Keratinocyte (primary cell): Measurements from ENCODE around the gene IRF6. TPM values are rescaled to one million over a fixed set of nuclear protein-coding genes. Genes with fewer than 3 reads are reported as not detected.

ENCODE experiments used
- DNase-seq: peaks from one replicate; pipeline ENCODE4 v3.0.0-alpha.2; 2011; ENCODE audit warnings: low read depth, missing footprints, low spot score
- FAIRE-seq: peaks from 2 replicates; lab custom pipeline; 2011; peaks lifted over from hg19 to GRCh38; lab: Jason Lieb, UNC
- H2AFZ ChIP-seq: 2 replicates; pipeline ENCODE4 v1.6.0; 2012; ENCODE audit warnings: low read length, control low read depth, inconsistent platforms; ENCODE audit not compliant: control insufficient read depth
- H3K27ac ChIP-seq: 2 replicates; pipeline ENCODE4 v1.5.1; 2011; ENCODE audit warnings: low read length; ENCODE audit not compliant: control insufficient read depth, insufficient read depth
- H3K27me3 ChIP-seq: 3 replicates; pipeline ENCODE4 v1.6.0; 2011; ENCODE audit warnings: low read length; ENCODE audit not compliant: control insufficient read depth, insufficient read depth; ENCODE audit errors: extremely low read depth
- H3K36me3 ChIP-seq, 2 experiments: 2 replicates in 1 of 2; 3 replicates in 1 of 2; pipeline ENCODE4 v1.5.1; 2011; ENCODE audit warnings: low read length in 2 of 2, mild to moderate bottlenecking in 1 of 2; ENCODE audit not compliant: control insufficient read depth in 2 of 2, insufficient read depth in 2 of 2; ENCODE audit errors: extremely low read depth in 1 of 2
- H3K4me1 ChIP-seq: 3 replicates; pipeline ENCODE4 v1.5.1; 2011; ENCODE audit warnings: low read length; ENCODE audit not compliant: control insufficient read depth, insufficient read depth; ENCODE audit errors: extremely low read depth
- H3K4me2 ChIP-seq: 3 replicates; pipeline ENCODE4 v1.6.0; 2011; ENCODE audit warnings: low read depth, low read length; ENCODE audit not compliant: control insufficient read depth, insufficient read depth; ENCODE audit errors: extremely low read depth
- H3K4me3 ChIP-seq, 3 experiments: fragments of 200-600 bp in 1 of 3; sonication (generic) in 1 of 3; 2 replicates in 2 of 3; 3 replicates in 1 of 3; pipeline ENCODE4 v1.5.1; 2011 to 2016; ENCODE audit warnings: low read length in 3 of 3, mild to moderate bottlenecking in 3 of 3, control low read depth in 2 of 3, inconsistent platforms in 1 of 3, low read depth in 1 of 3, mixed read lengths in 1 of 3, mixed run types in 1 of 3, moderate library complexity in 1 of 3; ENCODE audit not compliant: control insufficient read depth in 2 of 3, insufficient read depth in 2 of 3; ENCODE audit errors: extremely low read depth in 1 of 3
- H3K79me2 ChIP-seq: 2 replicates; pipeline ENCODE4 v1.6.0; 2012; ENCODE audit warnings: low read length; ENCODE audit not compliant: control insufficient read depth, insufficient read depth
- H3K9ac ChIP-seq: 3 replicates; pipeline ENCODE4 v1.6.0; 2011; ENCODE audit warnings: low read length; ENCODE audit not compliant: control insufficient read depth, insufficient read depth; ENCODE audit errors: extremely low read depth
- H3K9me1 ChIP-seq: 3 replicates; pipeline ENCODE4 v1.6.0; 2011; ENCODE audit warnings: low read length; ENCODE audit not compliant: control insufficient read depth, insufficient read depth; ENCODE audit errors: extremely low read depth
- H3K9me3 ChIP-seq: 2 replicates; pipeline ENCODE4 v1.5.1; 2012; ENCODE audit warnings: low read depth, low read length; ENCODE audit not compliant: control insufficient read depth
- H4K20me1 ChIP-seq: 3 replicates; pipeline ENCODE4 v1.6.0; 2011; ENCODE audit warnings: low read length; ENCODE audit not compliant: control insufficient read depth, insufficient read depth; ENCODE audit errors: extremely low read depth
- CTCF ChIP-seq, 3 experiments: IDR thresholded peaks in 1 of 3; conservative IDR thresholded peaks in 1 of 3; optimal IDR thresholded peaks in 1 of 3; 2 replicates in 2 of 3; 3 replicates in 1 of 3; pipeline versions ENCODE3 to v1.5.1; 2011; ENCODE audit warnings: low read length in 3 of 3, mild to moderate bottlenecking in 3 of 3, moderate library complexity in 2 of 3, control low read depth in 1 of 3, inconsistent platforms in 1 of 3; ENCODE audit not compliant: insufficient read depth in 2 of 3; ENCODE audit errors: extremely low read depth in 1 of 3
- EZH2 ChIP-seq: IDR thresholded peaks from one replicate; pipeline ENCODE4 v1.6.1; 2012; ENCODE audit warnings: inconsistent platforms, mild to moderate bottlenecking, low read length, moderate library complexity
- dilution Hi-C: fragments of 300-500 bp; cut with MboI; formaldehyde crosslinking; loops from one replicate; pipeline ENCODE4 v1.7.0; 2020; ENCODE audit warnings: low sequenced_read_pairs; ENCODE audit not compliant: extremely low pct_ligation_motif_present
- polyA plus RNA-seq, 5 experiments: library from polyadenylated mRNA; depleted of rRNA in 3 of 5; stranded (reverse) in 3 of 5; stranded (forward) in 1 of 5; unstranded in 1 of 5; fragments of >200 nt; gene quantifications; 1 replicate in 1 of 5; 2 replicates in 3 of 5; 3 replicates in 1 of 5; pipeline versions ENCODE4 v1.2.1 to v1.2.3, GENCODE V29; 2011 to 2012; ENCODE audit warnings: missing spikeins in 2 of 5, low read depth in 1 of 5, low replicate concordance in 1 of 5

The IRF6 gene
- polyA plus RNA-seq, 1 donor (not counting 4 experiments of a cell fraction or from before 2014, with no cell fraction given) = 476 TPM

- H2AFZ ChIP-seq = no peak overlapping the region
- TF ChIP-seq CTCF (optimal IDR thresholded peaks at IDR 0.05 in 1 of 3, IDR thresholded peaks at IDR 0.05 in 1 of 3, conservative IDR thresholded peaks at IDR 0.05 in 1 of 3; ENCODE audit: extremely low read depth in 1 of 3, insufficient read depth in 2 of 3, low read length in 3 of 3) = no peak
- H3K9ac ChIP-seq = no peak overlapping the region
- no peaks in the 10 kb centered on the region for H3K9me1 ChIP-seq
- FAIRE-seq = no peak
- H3K4me1 ChIP-seq = no peaks in the 10 kb centered on the region
- no peaks in the 10 kb centered on the region for H3K36me3 ChIP-seq
- H3K9me3 ChIP-seq = no peaks in the 10 kb centered on the region
- H3K27ac ChIP-seq = no peak overlapping the region
- H3K4me2 ChIP-seq = no peak overlapping the region
- no peak overlapping the region for H3K4me3 ChIP-seq
- no peaks in the 10 kb centered on the region for H3K27me3 ChIP-seq
- no peaks in the 10 kb centered on the region for H3K79me2 ChIP-seq
- DNase-seq = no peak
- no peaks in the 10 kb centered on the region for H4K20me1 ChIP-seq
- dilution Hi-C loops = no loop called here
These were observed 64.1 kb downstream of the IRF6 start for GRCh38 chr1:209741889-209742288.

GRCh38 chr1:209741193-209741592, 64.7 kb downstream of the IRF6 start:
- Histone ChIP-seq H3K36me3 (no peaks in the 10 kb centered on the region), H3K4me3 (no peak overlapping the region), H3K27ac (no peak overlapping the region), H3K9me1 (no peaks in the 10 kb centered on the region), H3K79me2 (no peaks in the 10 kb centered on the region), H2AFZ (no peak overlapping the region), H3K4me2 (no peak overlapping the region), H3K9me3 (no peaks in the 10 kb centered on the region), H3K27me3 (no peaks in the 10 kb centered on the region), H4K20me1 (no peaks in the 10 kb centered on the region), H3K9ac (no peak overlapping the region), H3K4me1 (no peaks in the 10 kb centered on the region)
- FAIRE-seq (no peak), DNase-seq (no peak)
- dilution Hi-C loops = no loop called here
- TF ChIP-seq EZH2 = no peak
- no peak for TF ChIP-seq CTCF (optimal IDR thresholded peaks at IDR 0.05 in 1 of 3, IDR thresholded peaks at IDR 0.05 in 1 of 3, conservative IDR thresholded peaks at IDR 0.05 in 1 of 3; ENCODE audit: extremely low read depth in 1 of 3, insufficient read depth in 2 of 3, low read length in 3 of 3)
